K562 (cell line): ENCODE measurements around the gene TSTD2. TPM values are rescaled to one million over a fixed set of nuclear protein-coding genes. Genes with fewer than 3 reads are reported as not detected.

Experiments used
- ATAC-seq: fragments of 200-7000 bp; cut with Tn5 transposase; 3 replicates; pipeline ENCODE4 v1.9.1; 2020; ENCODE audit warnings: moderate library complexity
- BruUV-seq: library from RNA; stranded (reverse); fragments of 400-500 nt; replicated peaks from 2 replicates; lab custom pipeline; 2021; lab: Mats Ljungman, UMichigan
- CTCF ChIA-PET: fragments of 300-600 bp; formaldehyde crosslinking; extraction: SDS; loops from one replicate; lab custom pipeline; 2021; ENCODE audit warnings: low intra/inter-chr PET ratio; lab: Yijun Ruan, JAX
- POLR2A ChIA-PET: fragments of 300-600, 350-650 bp; sonication (Branson Sonifier 250); formaldehyde crosslinking; extraction: SDS; loops from one replicate; lab custom pipeline; 2021; ENCODE audit warnings: antibody characterized with exemption, inconsistent platforms; lab: Yijun Ruan, JAX
- DNase-seq, 4 experiments: peaks; one replicate each; pipeline versions ENCODE4 v3.0.0 to v3.0.0-alpha.2; 2011 to 2018; ENCODE audit warnings: low spot score in 3 of 4, mixed read lengths in 3 of 4; ENCODE audit errors: extremely low read depth in 1 of 4
- FAIRE-seq: peaks from 2 replicates; lab custom pipeline; 2011; peaks lifted over from hg19 to GRCh38; lab: Jason Lieb, UNC
- H2AFZ ChIP-seq: 2 replicates; pipeline ENCODE4 v1.6.0; 2011; ENCODE audit warnings: low read depth, low read length, control low read depth, inconsistent platforms
- H3K27ac ChIP-seq: fragments of 200-600 bp; 3 replicates; pipeline ENCODE4 v1.8.0; 2011; ENCODE audit warnings: low read depth, mild to moderate bottlenecking, control low read depth, inconsistent platforms, low read length, moderate library complexity, mixed read lengths; ENCODE audit errors: extremely low read depth
- H3K27me3 ChIP-seq, 2 experiments: fragments of 300-600 bp in 1 of 2; 2 replicates in 1 of 2; 3 replicates in 1 of 2; pipeline versions ENCODE4 v1.6.0 to v1.8.0; 2011; ENCODE audit warnings: inconsistent platforms in 2 of 2, low read length in 2 of 2, mild to moderate bottlenecking in 1 of 2, mixed read lengths in 1 of 2, moderate library complexity in 1 of 2; ENCODE audit not compliant: control insufficient read depth in 2 of 2, insufficient read depth in 2 of 2
- H3K36me3 ChIP-seq: fragments of 300-600 bp; 3 replicates; pipeline ENCODE4 v1.8.0; 2011; ENCODE audit warnings: mild to moderate bottlenecking, low read length, inconsistent platforms; ENCODE audit not compliant: control insufficient read depth, insufficient read depth
- H3K4me1 ChIP-seq, 2 experiments: fragments of 200-600 bp in 1 of 2; replicated peaks in 1 of 2; 2 replicates in 1 of 2; 3 replicates in 1 of 2; pipeline versions ENCODE4 v1.5.1 to v1.8.0; 2011; ENCODE audit warnings: inconsistent platforms in 2 of 2, low read length in 2 of 2, mild to moderate bottlenecking in 1 of 2, mixed read lengths in 1 of 2, moderate library complexity in 1 of 2; ENCODE audit not compliant: control insufficient read depth in 2 of 2, insufficient read depth in 2 of 2
- H3K4me2 ChIP-seq: 2 replicates; pipeline ENCODE4 v1.6.1; 2011; ENCODE audit warnings: low read length, control low read depth, inconsistent platforms, mixed read lengths; ENCODE audit not compliant: insufficient read depth
- H3K4me3 ChIP-seq: fragments of 200-600 bp; sonication (generic), shearing (Covaris generic); 2 replicates; pipeline ENCODE4 v1.5.1; 2016; ENCODE audit warnings: control low read depth, inconsistent platforms
- H3K79me2 ChIP-seq: fragments of 200-600 bp; 3 replicates; pipeline ENCODE4 v1.8.0; 2011; ENCODE audit warnings: low read length, inconsistent platforms; ENCODE audit not compliant: control insufficient read depth, insufficient read depth
- H3K9ac ChIP-seq, 2 experiments: 2 replicates each; pipeline versions ENCODE4 v1.6.0 to v1.6.1; 2011; ENCODE audit warnings: low read depth in 2 of 2, low read length in 2 of 2, control low read depth in 1 of 2, inconsistent platforms in 1 of 2, mild to moderate bottlenecking in 1 of 2, mixed read lengths in 1 of 2; ENCODE audit not compliant: insufficient read depth in 1 of 2
- H3K9me1 ChIP-seq: one replicate; pipeline ENCODE4 v1.6.0; 2011; ENCODE audit warnings: inconsistent platforms, mild to moderate bottlenecking, low read length, moderate library complexity; ENCODE audit not compliant: control insufficient read depth, insufficient read depth
- H3K9me3 ChIP-seq: replicated peaks from 2 replicates; pipeline ENCODE4 v1.5.1; 2011; ENCODE audit warnings: low read depth, low read length, inconsistent platforms; ENCODE audit not compliant: control insufficient read depth, insufficient read depth
- H4K20me1 ChIP-seq: replicated peaks from 2 replicates; pipeline ENCODE4 v1.6.1; 2011; ENCODE audit warnings: low read length, inconsistent platforms, mixed read lengths; ENCODE audit not compliant: control insufficient read depth, insufficient read depth
- CC2D1A ChIP-seq: fragments of 450-650 bp; IDR thresholded peaks from 2 replicates; pipeline ENCODE4 v1.6.1; 2017; ENCODE audit warnings: mild to moderate bottlenecking
- EHMT2 ChIP-seq: fragments of 450-650 bp; IDR thresholded peaks from 2 replicates; pipeline ENCODE4 v1.6.1; 2018; ENCODE audit warnings: antibody characterized with exemption
- RBM15 ChIP-seq: fragments of 200-400 bp; formaldehyde crosslinking; IDR thresholded peaks from 2 replicates; pipeline ENCODE4 v1.6.1; 2018; ENCODE audit warnings: mild to moderate bottlenecking, low read length, moderate library complexity; ENCODE audit not compliant: insufficient read depth
- RBM25 ChIP-seq: fragments of 200-400 bp; formaldehyde crosslinking; IDR thresholded peaks from 2 replicates; pipeline ENCODE4 v1.6.1; 2018; ENCODE audit warnings: low read length, low read depth, moderate library complexity; ENCODE audit not compliant: severe bottlenecking
- SIN3A ChIP-seq, 2 experiments: fragments of 150-350 bp in 1 of 2; IDR thresholded peaks; 2 replicates each; pipeline ENCODE4 v1.6.1; 2011 to 2016; ENCODE audit warnings: borderline replicate concordance in 2 of 2, low read depth in 2 of 2, low read length in 2 of 2, mild to moderate bottlenecking in 2 of 2, moderate library complexity in 2 of 2; ENCODE audit not compliant: control insufficient read depth in 1 of 2
- SMAD3 ChIP-seq: fragments of 450-650 bp; formaldehyde crosslinking; conservative IDR thresholded peaks from 2 replicates; pipeline ENCODE4 v1.4.0; 2020; ENCODE audit warnings: mild to moderate bottlenecking
- ZFP36 ChIP-seq: fragments of 150-350 bp; IDR thresholded peaks from 2 replicates; pipeline ENCODE4 v1.6.1; 2018; ENCODE audit warnings: low read length, low read depth; ENCODE audit not compliant: partially characterized antibody
- WGBS: fragments of 100-300 bp; shearing (Covaris generic); methylation state at CpG from one replicate; pipeline ENCODE4 v1.1.6; 2016; ENCODE audit warnings: low coverage, mixed read lengths; ENCODE audit not compliant: insufficient coverage; ENCODE audit errors: missing lambda C conversion rate; 5-methylcytosine and 5-hydroxymethylcytosine counted together
- in situ Hi-C: fragments of 300-500 bp; cut with MboI; formaldehyde crosslinking; loops from 4 replicates; pipeline ENCODE4 v1.15.0; 2018; ENCODE audit warnings: inconsistent platforms, mixed read lengths
- intact Hi-C: fragments of 100-400 bp; cut with micrococcal nuclease; formaldehyde crosslinking; loops from 2 replicates; pipeline ENCODE4 v1.14.2; 2022
- polyA plus RNA-seq, 8 experiments: library from polyadenylated mRNA; depleted of rRNA in 4 of 8; stranded (reverse) in 5 of 8; unstranded in 3 of 8; fragments of >200 nt; fragmentation: Nextera tagmentation in 2 of 8; fragmentation: Illumina TruSeq in 1 of 8; extraction: Ambion mirVana in 2 of 8; extraction: Trizol in 1 of 8; gene quantifications; 2 replicates each; pipeline versions ENCODE4 v1.2.1 to v1.2.3, GENCODE V29; 2011 to 2014; ENCODE audit warnings: inconsistent platforms in 1 of 8, missing spikeins in 1 of 8
- total RNA-seq, 7 experiments: library from RNA; depleted of rRNA in 6 of 7; stranded (reverse); fragments of >200 nt in 6 of 7; fragmentation: Illumina TruSeq in 2 of 7; extraction: Trizol in 2 of 7; gene quantifications; 2 replicates each; pipeline versions ENCODE4 v1.2.1 to v1.2.3, GENCODE V29; 2011 to 2021; ENCODE audit warnings: low replicate concordance in 1 of 7

Gene TSTD2
- total and polyA plus RNA-seq, 9 of the 15 experiments (the other 6 are each of a cell fraction or from before 2014, with no cell fraction given), result 10.1 to 36.7 (median 19.0) TPM

DNA sequence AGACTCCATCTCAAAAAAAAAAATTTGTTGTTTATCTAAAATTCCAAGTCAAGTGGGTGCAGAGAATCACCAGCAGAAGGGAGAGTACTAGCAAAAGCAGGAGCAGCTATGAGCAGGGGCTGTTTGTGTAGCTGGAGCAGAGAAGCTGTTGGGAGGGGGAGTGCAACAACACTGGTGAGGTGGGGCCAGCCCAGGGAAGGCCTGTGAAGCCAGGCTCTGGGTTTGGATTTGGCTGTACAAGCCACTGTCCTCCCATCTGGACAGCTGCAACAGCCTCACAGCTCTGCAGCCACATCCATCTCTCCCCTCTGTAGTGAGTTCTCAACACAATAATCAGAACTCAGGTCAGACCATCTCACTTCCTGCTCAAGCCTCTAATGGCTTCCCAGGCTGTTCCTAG lies 72.3 kb downstream of the TSTD2 start:
- Histone ChIP-seq H3K27ac (no peak overlapping the region), H3K9ac (0 out of 4 replicates have a peak overlapping the region, but pooled peaks of 1 of the 2 experiments have one; percentile 43), H3K27me3 (no peaks in the 10 kb centered on the region), H3K9me3 (no peaks in the 10 kb centered on the region), H3K79me2 (no peaks in the 10 kb centered on the region), H3K36me3 (peaks cover 36% of the 10 kb centered on the region; the same call in 2 of the 3 replicates), H3K4me1 (no peaks in the 10 kb centered on the region), H3K9me1 (no peaks in the 10 kb centered on the region), H3K4me2 (no peak overlapping the region), H2AFZ (no peak overlapping the region), H3K4me3 (no peak overlapping the region), H4K20me1 (0 out of 2 replicates have a peak, but pooled peaks cover 4% of the 10 kb centered on the region)
- no peak for TF ChIP-seq SMAD3 (CRISPR knock-in tag)
- TF ChIP-seq SIN3A (IDR thresholded peaks at IDR 0.05; ENCODE audit: borderline replicate concordance in 2 of 2, control insufficient read depth in 1 of 2, low read depth in 2 of 2, low read length in 2 of 2), result no peak
- TF ChIP-seq CC2D1A, result no peak
- TF ChIP-seq RBM15, result no peak
- ATAC-seq (no peak), DNase-seq (no peak), FAIRE-seq (no peak)
- ChIA-PET POLR2A (interaction anchor here (0.8 to 1.5 kb wide), 3 partner anchors 10 to 20 kb away, joined by 3 to 5 read pairs (median 3); no protein-coding TSS in a partner anchor), CTCF (no interaction called here)
- intact Hi-C loops, result no loop called here
- BruUV-seq, result no TSS peak
- in situ Hi-C loops, result no loop called here

DNA sequence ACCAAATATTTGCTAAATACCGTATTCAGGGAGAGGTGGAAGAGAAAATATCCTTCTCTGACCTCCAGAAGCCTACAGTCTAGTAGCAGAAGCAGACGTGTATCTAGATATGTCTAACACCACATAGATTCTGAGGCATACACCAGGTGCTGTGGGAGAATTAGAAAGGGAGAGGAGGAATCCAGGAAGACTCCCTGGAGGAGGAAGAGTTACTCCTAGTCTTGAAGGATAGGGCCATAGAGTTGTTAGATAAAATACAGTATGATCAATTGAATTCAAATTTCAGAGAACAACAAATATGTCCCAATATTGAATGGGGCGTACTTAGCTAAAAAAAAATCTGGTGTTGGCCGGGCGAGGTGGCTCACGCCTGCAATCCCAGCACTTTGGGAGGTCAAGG lies 73.0 kb downstream of the TSTD2 start:
- in situ Hi-C loops (no loop called here), intact Hi-C loops (no loop called here)
- no peak overlapping the region for H3K4me2 ChIP-seq
- H3K9me1 ChIP-seq, result no peaks in the 10 kb centered on the region
- no peak for FAIRE-seq
- H3K9me3 ChIP-seq, result no peaks in the 10 kb centered on the region
- DNase-seq, result no peak
- TF ChIP-seq RBM25, result peak; percentile 40
- TF ChIP-seq EHMT2, result no peak
- peak; percentile 97 for TF ChIP-seq ZFP36
- no peak for ATAC-seq
- ChIA-PET CTCF (no interaction called here), POLR2A (interaction anchor here (1.5 kb wide), 1 partner anchor 19 kb away, joined by 3 read pairs; no protein-coding TSS in a partner anchor)
- no peaks in the 10 kb centered on the region for H3K4me1 ChIP-seq
- no TSS peak for BruUV-seq
- H2AFZ ChIP-seq, result no peak overlapping the region
- no peak overlapping the region for H3K9ac ChIP-seq
- no peak overlapping the region; the same call in 2 of the 3 replicates for H3K27ac ChIP-seq
- 93% methylated on average over 6 of the region's 6 CpGs for WGBS
- H3K79me2 ChIP-seq, result no peaks in the 10 kb centered on the region
- H4K20me1 ChIP-seq, result 0 out of 2 replicates have a peak, but pooled peaks cover 4% of the 10 kb centered on the region
- H3K27me3 ChIP-seq, result no peaks in the 10 kb centered on the region
- no peak overlapping the region for H3K4me3 ChIP-seq
- H3K36me3 ChIP-seq, result peaks cover 35% of the 10 kb centered on the region; the same call in 2 of the 3 replicates
